ENCODE data around the gene LIAS. TPM values are rescaled to one million over a fixed set of nuclear protein-coding genes. Genes with fewer than 3 reads are reported as not detected.
A peak's percentile ranks its signal among the peaks of the same experiment; 100 is the strongest.

Gene LIAS
- polyA plus RNA-seq, 4 donors = 18.3 to 33.6 (median 25.1) TPM

- DNase-seq (ENCODE audit: low read depth in 4 of 4, low spot score in 3 of 4) = no peak
Measured at GRCh38 chr4:39526765-39527295, 68.0 kb downstream of the LIAS start.

- DNase-seq (ENCODE audit: low read depth in 4 of 4, low spot score in 3 of 4) = peak; percentile 95 to 97 (median 96)
Measured at GRCh38 chr4:39527296-39528060, 68.6 kb downstream of the LIAS start, which contains the start of gene UGDH. Gene UGDH (minus strand): TSS chr4:39527439. CDS start chr4:39521512, 5,927 bp downstream.

GRCh38 chr4:39528061-39528465 is 69.2 kb downstream of the LIAS start:
- no peak for DNase-seq (ENCODE audit: low read depth in 4 of 4, low spot score in 3 of 4)

Other genes with a start within 250 kb of the LIAS start
- gene RFC1, start 92.7 kb upstream of the LIAS start, polyA plus RNA-seq (ENCODE audit: insufficient read length in 4 of 4) = 10 to 100 TPM; 56.4 to 81.6 (median 74.9) TPM
- gene KLB, start 52.1 kb upstream of the LIAS start, polyA plus RNA-seq (ENCODE audit: insufficient read length in 4 of 4) = under 1 TPM; 0.19 to 0.30 (median 0.25) TPM
- gene RPL9, start 134 bp upstream of the LIAS start, polyA plus RNA-seq (ENCODE audit: insufficient read length in 4 of 4) = 1,000 to 10,000 TPM in 2 of 4 donors, 100 to 1,000 TPM in 2; 536 to 1,798 (median 1,302) TPM
- 100 to 1,000 TPM in 1 of 4 donors, 10 to 100 TPM in 3; 80.1 to 123 (median 98.7) TPM for gene UGDH, start 68.4 kb downstream of the LIAS start, polyA plus RNA-seq (ENCODE audit: insufficient read length in 4 of 4)
- 10 to 100 TPM; 46.5 to 61.5 (median 55.1) TPM for gene SMIM14, start 179.8 kb downstream of the LIAS start, polyA plus RNA-seq (ENCODE audit: insufficient read length in 4 of 4)
- 100 to 1,000 TPM in 1 of 4 donors, 10 to 100 TPM in 3; 71.6 to 102 (median 94.2) TPM for gene UBE2K, start 239.1 kb downstream of the LIAS start, polyA plus RNA-seq (ENCODE audit: insufficient read length in 4 of 4)

All from left renal pelvis (tissue), 4 donors.